Neural cell (in vitro differentiated cells): ENCODE results near the gene TLE4. TPM values are rescaled to one million over a fixed set of nuclear protein-coding genes. Genes with fewer than 3 reads are reported as not detected.

Experiments used
- H2AFZ ChIP-seq: fragments of 200-600, 300-800 bp; sonication (generic), shearing (Covaris generic); 2 replicates; pipeline ENCODE4 v1.6.0; 2014; ENCODE audit warnings: low read depth, mild to moderate bottlenecking, antibody characterized with exemption, low read length, moderate library complexity
- H3F3A ChIP-seq: fragments of 200-600 bp; shearing (Covaris generic); 2 replicates; pipeline ENCODE4 v1.6.1; 2016; ENCODE audit warnings: mild to moderate bottlenecking, moderate library complexity, mixed read lengths, antibody characterized with exemption, low read length; ENCODE audit not compliant: insufficient read depth, poor library complexity, severe bottlenecking
- H3K27ac ChIP-seq: fragments of 200-600, 300-800 bp; sonication (generic), shearing (Covaris generic); 2 replicates; pipeline ENCODE4 v1.5.1; 2014; ENCODE audit warnings: mild to moderate bottlenecking, low read length, moderate library complexity
- H3K27me3 ChIP-seq: fragments of 300-800, 200-600 bp; sonication (generic), shearing (Covaris generic); 2 replicates; pipeline ENCODE4 v1.6.0; 2014; ENCODE audit warnings: mild to moderate bottlenecking, low read depth, low read length, moderate library complexity; ENCODE audit not compliant: insufficient read depth
- H3K36me3 ChIP-seq: fragments of 300-800, 200-600 bp; sonication (generic), shearing (Covaris generic); 2 replicates; pipeline ENCODE4 v1.5.1; 2014; ENCODE audit warnings: mild to moderate bottlenecking, antibody characterized with exemption, low read length, moderate library complexity; ENCODE audit not compliant: insufficient read depth
- H3K4me2 ChIP-seq: fragments of 300-800, 200-600 bp; sonication (generic), shearing (Covaris generic); 2 replicates; pipeline ENCODE4 v1.6.0; 2014; ENCODE audit warnings: mild to moderate bottlenecking, low read length
- H3K4me3 ChIP-seq: fragments of 300-800, 200-600 bp; sonication (generic), shearing (Covaris generic); 2 replicates; pipeline ENCODE4 v1.5.1; 2014; ENCODE audit warnings: mild to moderate bottlenecking, low read length, moderate library complexity
- H3K79me2 ChIP-seq: fragments of 200-600 bp; shearing (Covaris generic); replicated peaks from 2 replicates; pipeline ENCODE4 v1.6.0; 2014; ENCODE audit warnings: mild to moderate bottlenecking, low read length, moderate library complexity; ENCODE audit not compliant: insufficient read depth
- H3K9ac ChIP-seq: fragments of 300-800, 200-600 bp; sonication (generic), shearing (Covaris generic); 2 replicates; pipeline ENCODE4 v1.6.1; 2016; ENCODE audit warnings: mild to moderate bottlenecking, low read length, mixed read lengths
- H3K9me2 ChIP-seq: fragments of 200-600 bp; shearing (Covaris generic); 2 replicates; pipeline ENCODE4 v1.6.1; 2016; ENCODE audit warnings: mild to moderate bottlenecking, low read length, mixed read lengths; ENCODE audit not compliant: insufficient read depth
- H3K9me3 ChIP-seq: fragments of 200-600, 300-800 bp; sonication (generic), shearing (Covaris generic); 2 replicates; pipeline ENCODE4 v1.6.1; 2016; ENCODE audit warnings: mild to moderate bottlenecking, mixed run types, low read length, moderate library complexity, mixed read lengths
- H4K20me1 ChIP-seq: fragments of 200-600 bp; shearing (Covaris generic); 2 replicates; pipeline ENCODE4 v1.6.1; 2016; ENCODE audit warnings: mild to moderate bottlenecking, mixed run types; ENCODE audit not compliant: insufficient read depth
- CTCF ChIP-seq: fragments of 450-650 bp; IDR thresholded peaks from 2 replicates; pipeline ENCODE4 v1.5.1; 2014; ENCODE audit warnings: antibody characterized with exemption, mild to moderate bottlenecking, moderate library complexity; ENCODE audit not compliant: poor library complexity, severe bottlenecking
- EP300 ChIP-seq: fragments of 450-650 bp; conservative IDR thresholded peaks from 2 replicates; pipeline ENCODE4 v1.6.1; 2014; ENCODE audit warnings: antibody characterized with exemption, mild to moderate bottlenecking, moderate library complexity; ENCODE audit not compliant: poor library complexity, severe bottlenecking
- EZH2 ChIP-seq: fragments of 200-600, 300-800 bp; shearing (Covaris generic), sonication (generic); IDR thresholded peaks from 2 replicates; pipeline ENCODE4 v1.6.1; 2014; ENCODE audit warnings: antibody characterized with exemption, low read length, borderline replicate concordance, mild to moderate bottlenecking; ENCODE audit not compliant: insufficient read depth, poor library complexity, severe bottlenecking
- MXI1 ChIP-seq: fragments of 450-650 bp; conservative IDR thresholded peaks from 2 replicates; pipeline ENCODE4 v1.6.1; 2014; ENCODE audit warnings: antibody characterized with exemption, mild to moderate bottlenecking; ENCODE audit not compliant: poor library complexity, severe bottlenecking
- POLR2AphosphoS5 ChIP-seq: IDR thresholded peaks from 2 replicates; pipeline ENCODE4 v1.6.1; 2012
- RAD21 ChIP-seq: fragments of 450-650 bp; conservative IDR thresholded peaks from 2 replicates; pipeline ENCODE4 v1.6.1; 2014; ENCODE audit warnings: antibody characterized with exemption, mild to moderate bottlenecking, moderate library complexity
- REST ChIP-seq: IDR thresholded peaks from 2 replicates; pipeline ENCODE4 v1.6.1; 2012; ENCODE audit warnings: borderline replicate concordance
- SMC3 ChIP-seq: fragments of 450-650 bp; conservative IDR thresholded peaks from 2 replicates; pipeline ENCODE4 v1.6.1; 2014; ENCODE audit warnings: antibody characterized with exemption, mild to moderate bottlenecking, moderate library complexity; ENCODE audit not compliant: poor library complexity
- TAF1 ChIP-seq: IDR thresholded peaks from 2 replicates; pipeline ENCODE4 v1.6.1; 2012; ENCODE audit warnings: low read depth
- polyA plus RNA-seq: library from polyadenylated mRNA; depleted of rRNA; stranded (reverse); fragments of >200 nt; gene quantifications from 2 replicates; pipeline ENCODE4 v1.2.3, GENCODE V29; 2014

TLE4 gene
- polyA plus RNA-seq, 1 donor from 2014 or later: 143 TPM

DNA sequence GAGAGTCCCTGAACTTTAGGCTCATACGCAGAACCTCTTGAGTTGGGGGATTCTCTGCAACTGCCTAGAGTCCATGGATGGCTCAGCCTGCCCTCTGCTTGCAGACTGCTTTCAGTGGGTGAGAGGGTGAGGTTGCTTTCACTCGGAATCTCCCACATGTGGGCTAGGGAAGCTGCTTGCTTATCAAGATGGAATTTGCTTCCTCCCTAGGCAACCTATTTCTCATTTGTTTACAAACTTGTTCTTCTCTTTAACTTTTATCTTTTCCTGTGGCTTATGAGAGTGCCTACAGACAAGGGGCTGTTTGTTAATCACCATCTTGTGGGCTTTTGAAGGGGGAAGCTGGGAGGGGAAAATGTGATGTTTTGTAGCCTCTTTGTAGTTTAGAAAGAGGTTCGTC lies 10.0 kb downstream of the TLE4 start:
- no peak overlapping the region for H3K27ac ChIP-seq
- H3K9me2 ChIP-seq: no peaks in the 10 kb centered on the region
- H4K20me1 ChIP-seq: peaks cover 15% of the 10 kb centered on the region
- H3K9me3 ChIP-seq: no peaks in the 10 kb centered on the region
- no peak for TF ChIP-seq EZH2
- TF ChIP-seq MXI1: no peak
- TF ChIP-seq RAD21: no peak
- no peak for TF ChIP-seq POLR2AphosphoS5
- no peak for TF ChIP-seq EP300
- no peak for TF ChIP-seq SMC3
- no peak for TF ChIP-seq REST
- no peak for TF ChIP-seq CTCF
- no peak for TF ChIP-seq TAF1
- H3K9ac ChIP-seq: no peak overlapping the region
- H3F3A ChIP-seq: no peaks in the 10 kb centered on the region
- no peak overlapping the region for H2AFZ ChIP-seq
- no peaks in the 10 kb centered on the region for H3K27me3 ChIP-seq
- H3K79me2 ChIP-seq: peaks cover 100% of the 10 kb centered on the region
- peak overlapping the region; percentile 81 for H3K4me3 ChIP-seq
- peaks cover 8% of the 10 kb centered on the region for H3K36me3 ChIP-seq
- peak overlapping the region; percentile 20 for H3K4me2 ChIP-seq

DNA sequence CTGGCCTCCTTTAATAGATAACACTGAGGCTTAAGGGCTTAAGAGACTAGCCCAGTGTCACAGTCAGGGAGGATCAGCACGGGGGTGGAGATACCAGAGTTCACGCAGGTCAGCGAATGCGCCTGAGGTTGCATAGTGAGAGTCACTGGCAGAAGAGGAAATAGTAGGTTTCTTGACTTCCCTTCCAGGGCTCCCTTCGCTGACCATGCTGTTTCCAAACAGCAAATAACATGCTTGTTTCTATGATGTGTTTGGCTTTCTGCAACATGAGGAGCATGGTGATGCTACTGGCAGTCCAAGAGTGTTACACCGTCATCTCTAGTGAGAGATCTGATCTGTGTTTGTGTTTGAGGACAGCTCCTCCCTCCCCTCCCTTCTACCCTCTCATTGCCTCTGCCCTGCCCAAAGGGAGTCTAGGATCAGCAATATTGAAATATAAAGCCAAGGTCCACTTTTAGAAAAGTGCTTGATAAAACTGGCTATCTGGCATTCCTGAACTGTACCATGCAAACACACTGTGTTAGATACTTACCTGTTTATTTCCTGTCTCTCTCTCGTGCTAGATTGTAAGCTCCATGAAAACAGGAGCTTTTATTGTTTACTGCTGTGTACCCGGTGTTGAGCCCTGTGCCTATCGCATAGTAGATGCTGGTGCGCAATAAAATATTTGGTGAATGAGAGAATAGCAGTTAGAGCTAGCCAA lies 12.3 kb downstream of the TLE4 start:
- Histone ChIP-seq H3K9me3 (no peaks in the 10 kb centered on the region), H3K4me2 (no peak overlapping the region), H3F3A (no peaks in the 10 kb centered on the region), H3K36me3 (peaks cover 13% of the 10 kb centered on the region), H3K4me3 (peak overlapping the region; percentile 21), H3K27ac (no peak overlapping the region), H3K27me3 (no peaks in the 10 kb centered on the region), H3K9ac (no peak overlapping the region), H3K79me2 (peaks cover 99% of the 10 kb centered on the region), H2AFZ (no peak overlapping the region), H4K20me1 (peaks cover 15% of the 10 kb centered on the region), H3K9me2 (no peaks in the 10 kb centered on the region)
- TF ChIP-seq EP300: no peak
- no peak for TF ChIP-seq RAD21
- no peak for TF ChIP-seq REST
- TF ChIP-seq CTCF: no peak
- no peak for TF ChIP-seq SMC3
- no peak for TF ChIP-seq MXI1
- no peak for TF ChIP-seq TAF1
- no peak for TF ChIP-seq EZH2
- TF ChIP-seq POLR2AphosphoS5: no peak
